A549 (cell line): ENCODE results near the gene REL. TPM values are rescaled to one million over a fixed set of nuclear protein-coding genes. Genes with fewer than 3 reads are reported as not detected.

Experiments
- ATAC-seq, 2 experiments: fragments of 200-7000 bp in 1 of 2; fragments of >200 bp in 1 of 2; cut with Nextera tagmentation in 1 of 2; cut with Tn5 transposase in 1 of 2; 3 replicates each; pipeline versions ENCODE4 v1.8.0 to v1.9.1; 2018 to 2020; ENCODE audit warnings: mild to moderate bottlenecking in 1 of 2, moderate library complexity in 1 of 2
- CTCF ChIA-PET: fragments of 300-600 bp; sonication (Branson Sonifier 250); formaldehyde crosslinking; extraction: SDS; loops from one replicate; lab custom pipeline; 2021; ENCODE audit warnings: antibody characterized with exemption, inconsistent platforms; lab: Yijun Ruan, JAX
- POLR2A ChIA-PET: fragments of 350-600 bp; formaldehyde crosslinking; extraction: SDS; loops from one replicate; lab custom pipeline; 2021; ENCODE audit warnings: antibody characterized with exemption, inconsistent platforms; lab: Yijun Ruan, JAX
- DNase-seq, 2 experiments: peaks; one replicate each; pipeline versions ENCODE4 v3.0.0 to v3.0.0-alpha.2; 2011 to 2016; ENCODE audit warnings: low read depth in 1 of 2, low spot score in 1 of 2
- FAIRE-seq: peaks from 2 replicates; lab custom pipeline; 2011; peaks lifted over from hg19 to GRCh38; lab: Jason Lieb, UNC
- H3K27ac ChIP-seq, 2 experiments: fragments of >200 bp; sonication (Bioruptor Twin); formaldehyde crosslinking; 3 replicates each; pipeline ENCODE4 v1.5.1; 2016 to 2017
- H3K4me1 ChIP-seq: fragments of >200 bp; sonication (Bioruptor Twin); formaldehyde crosslinking; 3 replicates; pipeline ENCODE4 v1.6.1; 2016
- H3K4me2 ChIP-seq: fragments of >200 bp; sonication (Bioruptor Twin); formaldehyde crosslinking; 3 replicates; pipeline ENCODE4 v1.6.1; 2016
- H3K4me3 ChIP-seq: fragments of >200 bp; sonication (Bioruptor Twin); formaldehyde crosslinking; 3 replicates; pipeline ENCODE4 v1.5.1; 2016
- H3K9me3 ChIP-seq: fragments of >200 bp; sonication (Bioruptor Twin); formaldehyde crosslinking; 3 replicates; pipeline ENCODE4 v1.6.1; 2016
- BCL3 ChIP-seq: fragments of >200 bp; sonication (Bioruptor Twin); formaldehyde crosslinking; IDR thresholded peaks from 3 replicates; pipeline ENCODE4 v1.6.1; 2016
- BHLHE40 ChIP-seq: IDR thresholded peaks from 2 replicates; pipeline ENCODE4 v1.6.1; 2012; ENCODE audit warnings: low read depth, low read length, inconsistent platforms
- CBX2 ChIP-seq: fragments of 200-600 bp; sonication (generic); IDR thresholded peaks from 2 replicates; pipeline ENCODE4 v1.6.1; 2016; ENCODE audit warnings: low read depth, mild to moderate bottlenecking, borderline replicate concordance
- CHD2 ChIP-seq: fragments of 150-350 bp; IDR thresholded peaks from 2 replicates; pipeline ENCODE4 v1.6.1; 2014; ENCODE audit warnings: low read length; ENCODE audit not compliant: partially characterized antibody
- CHD4 ChIP-seq: fragments of 200-600 bp; sonication (generic); IDR thresholded peaks from 2 replicates; pipeline ENCODE4 v1.6.1; 2016; ENCODE audit warnings: antibody characterized with exemption, mild to moderate bottlenecking, borderline replicate concordance
- EHF ChIP-seq: fragments of 250-450 bp; sonication (Bioruptor Pico); IDR thresholded peaks from 2 replicates; pipeline ENCODE4 v1.5.0; 2020; ENCODE audit warnings: mild to moderate bottlenecking
- ELK1 ChIP-seq: fragments of 150-350 bp; IDR thresholded peaks from 2 replicates; pipeline ENCODE4 v1.6.1; 2014; ENCODE audit warnings: low read depth, mild to moderate bottlenecking, low read length
- FOSB ChIP-seq: fragments of 250-450 bp; sonication (Bioruptor Pico); IDR thresholded peaks from 2 replicates; pipeline ENCODE4 v1.5.0; 2020; ENCODE audit warnings: mild to moderate bottlenecking, moderate library complexity
- FOSL2 ChIP-seq, 2 experiments: fragments of 450-650 bp in 1 of 2; fragments of >200 bp in 1 of 2; sonication (Bioruptor Twin) in 1 of 2; formaldehyde crosslinking; IDR thresholded peaks; 2 replicates each; pipeline versions ENCODE4 v1.5.0 to v1.6.1; 2016 to 2020; ENCODE audit warnings: mild to moderate bottlenecking in 1 of 2, moderate library complexity in 1 of 2
- HEYL ChIP-seq: fragments of 250-450 bp; sonication (Bioruptor Pico); IDR thresholded peaks from 2 replicates; pipeline ENCODE4 v1.8.0; 2021; ENCODE audit warnings: mild to moderate bottlenecking, moderate library complexity
- HOXB5 ChIP-seq: fragments of 250-450 bp; sonication (Bioruptor Pico); IDR thresholded peaks from 2 replicates; pipeline ENCODE4 v1.5.0; 2020; ENCODE audit warnings: mild to moderate bottlenecking, moderate library complexity
- JUNB ChIP-seq: fragments of >200 bp; sonication (Bioruptor Twin); formaldehyde crosslinking; IDR thresholded peaks from 2 replicates; pipeline ENCODE4 v1.6.1; 2016
- KDM1A ChIP-seq: fragments of 200-600 bp; sonication (generic); IDR thresholded peaks from 2 replicates; pipeline ENCODE4 v1.6.1; 2016; ENCODE audit warnings: low read depth, mild to moderate bottlenecking
- MAFK ChIP-seq: fragments of 450-650 bp; IDR thresholded peaks from 2 replicates; pipeline ENCODE4 v1.6.1; 2014; ENCODE audit not compliant: partially characterized antibody
- MAX ChIP-seq: IDR thresholded peaks from 2 replicates; pipeline ENCODE4 v1.6.1; 2012
- MYC ChIP-seq: IDR thresholded peaks from 2 replicates; pipeline ENCODE4 v1.6.1; 2012; ENCODE audit warnings: mild to moderate bottlenecking, inconsistent platforms, low read length, improper control_type of control experiment, borderline replicate concordance
- NFE2L2 ChIP-seq: fragments of 150-350 bp; conservative IDR thresholded peaks from 2 replicates; pipeline ENCODE4 v1.6.1; 2014; ENCODE audit warnings: low read length
- NR3C1 ChIP-seq: fragments of >200 bp; sonication (Bioruptor Twin); formaldehyde crosslinking; IDR thresholded peaks from 3 replicates; pipeline ENCODE4 v1.6.1; 2017
- PBX3 ChIP-seq: IDR thresholded peaks from 2 replicates; pipeline ENCODE4 v1.6.1; 2012
- POLR2A ChIP-seq: IDR thresholded peaks from 2 replicates; pipeline ENCODE4 v1.6.1; 2012; ENCODE audit warnings: mild to moderate bottlenecking, low read length
- RCOR1 ChIP-seq: fragments of 150-350 bp; IDR thresholded peaks from 2 replicates; pipeline ENCODE4 v1.6.1; 2014; ENCODE audit warnings: antibody characterized with exemption, low read length, low read depth
- REST ChIP-seq: fragments of 200-600 bp; sonication (generic); IDR thresholded peaks from 2 replicates; pipeline ENCODE4 v1.6.1; 2016; ENCODE audit warnings: antibody characterized with exemption, mild to moderate bottlenecking, moderate library complexity
- RFX5 ChIP-seq: fragments of 450-650 bp; IDR thresholded peaks from 2 replicates; pipeline ENCODE4 v1.7.1; 2014; ENCODE audit warnings: antibody characterized with exemption, mild to moderate bottlenecking, moderate library complexity
- SMC3 ChIP-seq: fragments of >200 bp; sonication (Bioruptor Twin); formaldehyde crosslinking; IDR thresholded peaks from 3 replicates; pipeline ENCODE4 v1.6.1; 2018; ENCODE audit warnings: inconsistent platforms
- SREBF2 ChIP-seq: fragments of 450-650 bp; IDR thresholded peaks from 2 replicates; pipeline ENCODE4 v1.6.1; 2014; ENCODE audit warnings: mild to moderate bottlenecking, moderate library complexity
- ZFP36 ChIP-seq: fragments of 450-650 bp; IDR thresholded peaks from 2 replicates; pipeline ENCODE4 v1.6.1; 2014; ENCODE audit warnings: borderline replicate concordance; ENCODE audit not compliant: partially characterized antibody
- ZNF302 ChIP-seq: fragments of 250-450 bp; sonication (Bioruptor Pico); IDR thresholded peaks from 2 replicates; pipeline ENCODE4 v1.9.0; 2021; ENCODE audit warnings: inconsistent platforms, mild to moderate bottlenecking, moderate library complexity
- ZSCAN20 ChIP-seq: fragments of 250-450 bp; sonication (Bioruptor Pico); IDR thresholded peaks from 2 replicates; pipeline ENCODE4 v1.8.0; 2022; ENCODE audit warnings: mild to moderate bottlenecking, moderate library complexity
- WGBS: methylation state at CpG from one replicate; pipeline ENCODE4 v1.1.6; 2017; ENCODE audit errors: missing lambda C conversion rate; 5-methylcytosine and 5-hydroxymethylcytosine counted together
- polyA plus RNA-seq, 4 experiments: library from polyadenylated mRNA; depleted of rRNA in 3 of 4; stranded (reverse); fragments of >200 nt; fragmentation: RNase III in 1 of 4; extraction: RNeasy Plus Mini Kit Qiagen cat#74134 plus additional on column Dnase treatment in 1 of 4; gene quantifications; 2 replicates in 3 of 4; 3 replicates in 1 of 4; pipeline ENCODE4 v1.2.3, GENCODE V29; 2011 to 2017

The REL gene
- polyA plus RNA-seq, 2 of the 4 experiments (the other 2 are of a cell fraction): 2.4 to 9.3 TPM

- ATAC-seq (no peak), DNase-seq (no peak), FAIRE-seq (no peak)
- no peak overlapping the region for H3K4me2 ChIP-seq
- POLR2A ChIA-PET: no interaction called here
- H3K9me3 ChIP-seq: no peaks in the 10 kb centered on the region
- no peak overlapping the region for H3K27ac ChIP-seq
- 94% methylated on average over 7 of the region's 7 CpGs for WGBS
- H3K4me3 ChIP-seq: no peak overlapping the region
- TF ChIP-seq NFE2L2 (no peak), FOSB (CRISPR knock-in tag) (no peak), PBX3 (no peak), JUNB (no peak), BCL3 (no peak), POLR2A (no peak)
- CTCF ChIA-PET: no interaction called here
- no peaks in the 10 kb centered on the region for H3K4me1 ChIP-seq
These were observed 56.9 kb downstream of the REL start for GRCh38 chr2:60938301-60938700.

- TF ChIP-seq CHD4 (no peak), MAFK (no peak), KDM1A (no peak), NR3C1 (no peak), HOXB5 (CRISPR knock-in tag) (no peak), FOSL2 (IDR thresholded peaks at IDR 0.05) (no peak), FOSL2 (CRISPR knock-in tag; IDR thresholded peaks at IDR 0.05) (no peak), BCL3 (no peak), SMC3 (no peak), FOSB (CRISPR knock-in tag) (no peak), ZFP36 (no peak), CHD2 (no peak), MYC (no peak), ZSCAN20 (CRISPR knock-in tag) (no peak), RCOR1 (no peak), ELK1 (no peak)
- TF ChIP-seq, all 56 proteins: peak for 0
- no peak overlapping the region for H3K4me2 ChIP-seq
- no peak overlapping the region for H3K4me3 ChIP-seq
- no peaks in the 10 kb centered on the region for H3K9me3 ChIP-seq
- H3K27ac ChIP-seq: no peak overlapping the region
- ATAC-seq (no peak), DNase-seq (no peak), FAIRE-seq (no peak)
- ChIA-PET CTCF (interaction anchor here (0.9 kb wide), 1 partner anchor 19 kb away, joined by 3 read pairs; no protein-coding TSS in a partner anchor), POLR2A (no interaction called here)
- H3K4me1 ChIP-seq: no peaks in the 10 kb centered on the region
- 89% methylated on average over 2 of the region's 2 CpGs for WGBS
These were observed 58.2 kb downstream of the REL start for GRCh38 chr2:60939622-60940021.

- POLR2A ChIA-PET: interaction anchor here (0.6 kb wide), 1 partner anchor 20 kb away, joined by 3 read pairs; no protein-coding TSS in a partner anchor
- Histone ChIP-seq H3K4me1 (no peaks in the 10 kb centered on the region), H3K4me2 (no peak overlapping the region), H3K4me3 (no peak overlapping the region)
- DNase-seq: no peak
- TF ChIP-seq JUNB (no peak), RFX5 (no peak), BHLHE40 (no peak), HEYL (CRISPR knock-in tag) (no peak), MAFK (no peak), REST (no peak), ZNF302 (CRISPR knock-in tag) (no peak), EHF (CRISPR knock-in tag) (no peak), MAX (no peak), HOXB5 (CRISPR knock-in tag) (no peak), SREBF2 (no peak), CBX2 (no peak), NR3C1 (no peak)
- TF ChIP-seq, all 56 proteins: peak for 0
- H3K27ac ChIP-seq: no peak overlapping the region
- CTCF ChIA-PET: interaction anchor here (0.9 kb wide), 1 partner anchor 54 kb away, joined by 3 read pairs; no protein-coding TSS in a partner anchor
- FAIRE-seq (peak; percentile 23), ATAC-seq (no peak)
- 86% methylated on average over 2 of the region's 2 CpGs for WGBS
- no peaks in the 10 kb centered on the region for H3K9me3 ChIP-seq
These were observed 64.0 kb downstream of the REL start for GRCh38 chr2:60945341-60945740.
